Measurements from ENCODE around the gene ATG13.

GRCh38 chr11:46637546-46637945 is 20.2 kb downstream of the ATG13 start:
- TF ChIP-seq, protein P1, sequence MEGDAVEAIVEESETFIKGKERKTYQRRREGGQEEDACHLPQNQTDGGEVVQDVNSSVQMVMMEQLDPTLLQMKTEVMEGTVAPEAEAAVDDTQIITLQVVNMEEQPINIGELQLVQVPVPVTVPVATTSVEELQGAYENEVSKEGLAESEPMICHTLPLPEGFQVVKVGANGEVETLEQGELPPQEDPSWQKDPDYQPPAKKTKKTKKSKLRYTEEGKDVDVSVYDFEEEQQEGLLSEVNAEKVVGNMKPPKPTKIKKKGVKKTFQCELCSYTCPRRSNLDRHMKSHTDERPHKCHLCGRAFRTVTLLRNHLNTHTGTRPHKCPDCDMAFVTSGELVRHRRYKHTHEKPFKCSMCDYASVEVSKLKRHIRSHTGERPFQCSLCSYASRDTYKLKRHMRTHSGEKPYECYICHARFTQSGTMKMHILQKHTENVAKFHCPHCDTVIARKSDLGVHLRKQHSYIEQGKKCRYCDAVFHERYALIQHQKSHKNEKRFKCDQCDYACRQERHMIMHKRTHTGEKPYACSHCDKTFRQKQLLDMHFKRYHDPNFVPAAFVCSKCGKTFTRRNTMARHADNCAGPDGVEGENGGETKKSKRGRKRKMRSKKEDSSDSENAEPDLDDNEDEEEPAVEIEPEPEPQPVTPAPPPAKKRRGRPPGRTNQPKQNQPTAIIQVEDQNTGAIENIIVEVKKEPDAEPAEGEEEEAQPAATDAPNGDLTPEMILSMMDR (IDR thresholded peaks at IDR 0.05), result no peak
- no peak for TF ChIP-seq POLR2A (IDR thresholded peaks at IDR 0.05)

All from lower leg skin (tissue), 3 donors.